HEK293 (cell line): ENCODE measurements around the gene WWC1.

Source experiments
- CTCF ChIA-PET: fragments of 350-600 bp; formaldehyde crosslinking; extraction: SDS; loops from one replicate; lab custom pipeline; 2021; ENCODE audit warnings: antibody characterized with exemption; lab: Yijun Ruan, JAX
- POLR2A ChIA-PET: fragments of 300-600 bp; formaldehyde crosslinking; extraction: SDS; loops from one replicate; lab custom pipeline; 2020; ENCODE audit warnings: antibody characterized with exemption, inconsistent platforms; lab: Yijun Ruan, JAX
- H3K27ac ChIP-seq: fragments of 200-500 bp; sonication (Bioruptor generic); 2 replicates; pipeline ENCODE4 v1.5.1; 2014; ENCODE audit warnings: low read depth, low read length, control low read depth, inconsistent platforms; ENCODE audit errors: extremely low read depth
- H3K36me3 ChIP-seq, 2 experiments: fragments of 200-500 bp in 1 of 2; sonication (Bioruptor generic) in 1 of 2; 1 replicate in 1 of 2; 2 replicates in 1 of 2; pipeline ENCODE4 v1.5.1; 2014 to 2017; ENCODE audit warnings: inconsistent platforms in 2 of 2, low read length in 2 of 2; ENCODE audit not compliant: control insufficient read depth in 2 of 2, insufficient read depth in 1 of 2
- H3K4me1 ChIP-seq: fragments of 200-500 bp; sonication (Bioruptor generic); 2 replicates; pipeline ENCODE4 v1.5.1; 2014; ENCODE audit warnings: mild to moderate bottlenecking, low read length, inconsistent platforms; ENCODE audit not compliant: control insufficient read depth, insufficient read depth
- H3K4me3 ChIP-seq: 2 replicates; pipeline ENCODE4 v1.5.1; 2011; ENCODE audit warnings: low read depth, mild to moderate bottlenecking, control low read depth, low read length, moderate library complexity
- H3K9me3 ChIP-seq: fragments of 200-500 bp; sonication (Bioruptor generic); 2 replicates; pipeline ENCODE4 v1.5.1; 2014; ENCODE audit warnings: low read depth, low read length, inconsistent platforms; ENCODE audit not compliant: control insufficient read depth, insufficient read depth
- ELK4 ChIP-seq: IDR thresholded peaks from 2 replicates; pipeline ENCODE4 v1.6.1; 2011; ENCODE audit warnings: mild to moderate bottlenecking, low read depth, low read length, borderline replicate concordance
- HOXA7 ChIP-seq: sonication (generic); formaldehyde crosslinking; IDR thresholded peaks from 2 replicates; pipeline ENCODE4 v1.8.1; 2022; ENCODE audit warnings: missing genetic modification reagents, borderline replicate concordance
- TCF7L2 ChIP-seq: IDR thresholded peaks from 2 replicates; pipeline ENCODE4 v1.6.1; 2011; ENCODE audit warnings: low read depth, mild to moderate bottlenecking, inconsistent platforms, low read length, moderate library complexity, borderline replicate concordance
- ZBTB8A ChIP-seq: fragments of 450-650 bp; formaldehyde crosslinking; IDR thresholded peaks from 2 replicates; pipeline ENCODE4 v1.5.1; 2016; ENCODE audit warnings: missing biosample characterization, missing genetic modification characterization
- ZNF148 ChIP-seq: fragments of 450-650 bp; formaldehyde crosslinking; IDR thresholded peaks from 2 replicates; pipeline ENCODE4 v1.5.0; 2017; ENCODE audit warnings: missing biosample characterization, missing genetic modification characterization, borderline replicate concordance
- ZNF202 ChIP-seq: fragments of 450-650 bp; formaldehyde crosslinking; IDR thresholded peaks from 2 replicates; pipeline ENCODE4 v1.5.1; 2016; ENCODE audit warnings: missing biosample characterization, missing genetic modification characterization, borderline replicate concordance
- ZNF223 ChIP-seq: fragments of 450-650 bp; formaldehyde crosslinking; IDR thresholded peaks from 2 replicates; pipeline ENCODE4 v1.5.1; 2016; ENCODE audit warnings: missing biosample characterization, missing genetic modification characterization
- ZNF280C ChIP-seq: fragments of 450-650 bp; formaldehyde crosslinking; IDR thresholded peaks from 2 replicates; pipeline ENCODE4 v1.5.1; 2016; ENCODE audit warnings: missing biosample characterization, missing genetic modification characterization
- ZNF311 ChIP-seq: fragments of 450-650 bp; formaldehyde crosslinking; IDR thresholded peaks from 2 replicates; pipeline ENCODE4 v1.5.1; 2017; ENCODE audit warnings: missing biosample characterization, missing genetic modification characterization, borderline replicate concordance
- ZNF324 ChIP-seq: fragments of 450-650 bp; formaldehyde crosslinking; IDR thresholded peaks from 2 replicates; pipeline ENCODE4 v1.5.1; 2016; ENCODE audit warnings: missing biosample characterization, missing genetic modification characterization
- ZNF354C ChIP-seq: fragments of 450-650 bp; formaldehyde crosslinking; IDR thresholded peaks from 2 replicates; pipeline ENCODE4 v1.5.1; 2016; ENCODE audit warnings: missing biosample characterization, missing genetic modification characterization, low read depth, borderline replicate concordance
- ZNF366 ChIP-seq: fragments of 450-650 bp; formaldehyde crosslinking; conservative IDR thresholded peaks from 2 replicates; pipeline ENCODE4 v1.5.1; 2016; ENCODE audit warnings: missing biosample characterization, missing genetic modification characterization
- ZNF404 ChIP-seq: fragments of 450-650 bp; formaldehyde crosslinking; IDR thresholded peaks from 2 replicates; pipeline ENCODE4 v1.5.1; 2017; ENCODE audit warnings: missing biosample characterization, missing genetic modification characterization
- ZNF560 ChIP-seq: fragments of 450-650 bp; formaldehyde crosslinking; IDR thresholded peaks from 2 replicates; pipeline ENCODE4 v1.5.1; 2017; ENCODE audit warnings: missing biosample characterization, missing genetic modification characterization, borderline replicate concordance
- ZNF624 ChIP-seq: fragments of 450-650 bp; formaldehyde crosslinking; IDR thresholded peaks from 2 replicates; pipeline ENCODE4 v1.5.1; 2017; ENCODE audit warnings: missing biosample characterization, missing genetic modification characterization
- ZNF76 ChIP-seq: fragments of 450-650 bp; formaldehyde crosslinking; IDR thresholded peaks from 2 replicates; pipeline ENCODE4; 2016; ENCODE audit warnings: low read depth, missing biosample characterization, missing genetic modification characterization, borderline replicate concordance
- ZNF776 ChIP-seq: fragments of 450-650 bp; formaldehyde crosslinking; IDR thresholded peaks from 2 replicates; pipeline ENCODE4 v1.5.0; 2017; ENCODE audit warnings: missing biosample characterization, missing genetic modification characterization, borderline replicate concordance
- ZNF791 ChIP-seq: fragments of 450-650 bp; formaldehyde crosslinking; IDR thresholded peaks from 2 replicates; pipeline ENCODE4 v1.5.1; 2016; ENCODE audit warnings: missing biosample characterization, missing genetic modification characterization
- ZNF830 ChIP-seq: fragments of 450-650 bp; IDR thresholded peaks from 2 replicates; pipeline ENCODE4 v1.5.0; 2018; ENCODE audit warnings: missing biosample characterization, missing genetic modification characterization, low read depth, mild to moderate bottlenecking, moderate library complexity
- TF ChIP-seq, protein P1 (sequence below): fragments of 450-650 bp; formaldehyde crosslinking; IDR thresholded peaks from 2 replicates; pipeline ENCODE4 v1.5.1; 2017; ENCODE audit warnings: missing biosample characterization, missing genetic modification characterization
- TF ChIP-seq, protein P2 (sequence below): fragments of 450-650 bp; formaldehyde crosslinking; IDR thresholded peaks from 2 replicates; pipeline ENCODE4 v1.5.1; 2016; ENCODE audit warnings: missing biosample characterization, missing genetic modification characterization
- TF ChIP-seq, protein P3 (sequence below): fragments of 450-650 bp; formaldehyde crosslinking; IDR thresholded peaks from 2 replicates; pipeline ENCODE4 v1.5.1; 2016; ENCODE audit warnings: missing biosample characterization, missing genetic modification characterization, borderline replicate concordance

Gene WWC1

DNA sequence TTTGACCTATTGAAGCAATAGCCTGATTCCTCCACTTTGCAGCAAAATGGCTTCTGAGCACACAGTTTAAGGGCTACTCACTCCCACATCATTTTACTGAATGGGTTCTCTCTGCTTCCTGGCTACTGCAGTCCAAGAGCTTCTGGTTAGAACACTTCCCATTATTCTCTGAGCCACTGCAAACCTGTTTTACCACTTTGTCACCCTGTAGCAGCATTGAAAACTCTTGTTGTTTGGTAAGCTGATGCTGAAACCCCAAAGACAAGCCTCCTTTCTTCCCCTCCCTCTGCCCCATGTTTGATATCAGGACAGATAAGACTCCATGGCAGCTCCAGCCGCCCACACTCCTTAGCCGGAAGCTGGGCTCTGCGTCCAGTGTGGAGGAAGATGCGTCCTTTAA lies 110.4 kb downstream of the WWC1 start:
- no peaks in the 10 kb centered on the region for H3K9me3 ChIP-seq
- H3K4me3 ChIP-seq = no peak overlapping the region
- ChIA-PET POLR2A (no interaction called here), CTCF (interaction anchor here (0.5 to 0.7 kb wide), 2 partner anchors 27 to 125 kb away, joined by 3 to 4 read pairs; no protein-coding TSS in a partner anchor)
- peaks cover 0 to 14% of the 10 kb centered on the region in 2 experiments; a peak in 2 of 3 replicates for H3K36me3 ChIP-seq
- TF ChIP-seq ZBTB8A (tag by site-specific recombination) (no peak), ZNF560 (no peak), ZNF280C (no peak), TCF7L2 (no peak), ZNF830 (tag by site-specific recombination) (no peak), ZNF624 (tag by site-specific recombination) (no peak), ZNF311 (tag by site-specific recombination) (no peak), ZNF366 (tag by site-specific recombination) (no peak), ZNF776 (tag by site-specific recombination) (no peak)
- TF ChIP-seq, protein P1, sequence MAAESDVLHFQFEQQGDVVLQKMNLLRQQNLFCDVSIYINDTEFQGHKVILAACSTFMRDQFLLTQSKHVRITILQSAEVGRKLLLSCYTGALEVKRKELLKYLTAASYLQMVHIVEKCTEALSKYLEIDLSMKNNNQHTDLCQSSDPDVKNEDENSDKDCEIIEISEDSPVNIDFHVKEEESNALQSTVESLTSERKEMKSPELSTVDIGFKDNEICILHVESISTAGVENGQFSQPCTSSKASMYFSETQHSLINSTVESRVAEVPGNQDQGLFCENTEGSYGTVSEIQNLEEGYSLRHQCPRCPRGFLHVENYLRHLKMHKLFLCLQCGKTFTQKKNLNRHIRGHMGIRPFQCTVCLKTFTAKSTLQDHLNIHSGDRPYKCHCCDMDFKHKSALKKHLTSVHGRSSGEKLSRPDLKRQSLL (tag by site-specific recombination) = no peak
- TF ChIP-seq, protein P2, sequence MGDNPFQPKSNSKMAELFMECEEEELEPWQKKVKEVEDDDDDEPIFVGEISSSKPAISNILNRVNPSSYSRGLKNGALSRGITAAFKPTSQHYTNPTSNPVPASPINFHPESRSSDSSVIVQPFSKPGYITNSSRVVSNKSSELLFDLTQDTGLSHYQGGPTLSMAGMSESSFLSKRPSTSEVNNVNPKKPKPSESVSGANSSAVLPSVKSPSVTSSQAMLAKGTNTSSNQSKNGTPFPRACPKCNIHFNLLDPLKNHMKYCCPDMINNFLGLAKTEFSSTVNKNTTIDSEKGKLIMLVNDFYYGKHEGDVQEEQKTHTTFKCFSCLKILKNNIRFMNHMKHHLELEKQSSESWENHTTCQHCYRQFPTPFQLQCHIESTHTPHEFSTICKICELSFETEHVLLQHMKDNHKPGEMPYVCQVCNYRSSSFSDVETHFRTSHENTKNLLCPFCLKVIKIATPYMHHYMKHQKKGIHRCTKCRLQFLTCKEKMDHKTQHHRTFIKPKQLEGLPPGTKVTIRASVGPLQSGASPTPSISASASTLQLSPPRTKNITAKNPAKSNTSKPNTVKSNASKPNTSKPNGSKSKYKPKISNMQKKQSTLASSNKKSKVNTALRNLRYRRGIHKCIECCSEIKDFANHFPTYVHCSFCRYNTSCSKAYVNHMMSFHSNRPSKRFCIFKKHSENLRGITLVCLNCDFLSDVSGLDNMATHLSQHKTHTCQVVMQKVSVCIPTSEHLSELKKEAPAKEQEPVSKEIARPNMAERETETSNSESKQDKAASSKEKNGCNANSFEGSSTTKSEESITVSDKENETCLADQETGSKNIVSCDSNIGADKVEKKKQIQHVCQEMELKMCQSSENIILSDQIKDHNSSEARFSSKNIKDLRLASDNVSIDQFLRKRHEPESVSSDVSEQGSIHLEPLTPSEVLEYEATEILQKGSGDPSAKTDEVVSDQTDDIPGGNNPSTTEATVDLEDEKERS (tag by site-specific recombination) = no peak
- no peak overlapping the region for H3K27ac ChIP-seq
- H3K4me1 ChIP-seq = no peaks in the 10 kb centered on the region

GRCh38 chr5:168404365-168404764 lies 112.9 kb downstream of the WWC1 start:
- H3K36me3 ChIP-seq = peaks cover 0 to 16% of the 10 kb centered on the region in 2 experiments; a peak in 1 of 3 replicates
- no peak overlapping the region for H3K4me3 ChIP-seq
- no peak overlapping the region for H3K27ac ChIP-seq
- no peaks in the 10 kb centered on the region for H3K9me3 ChIP-seq
- ChIA-PET POLR2A (no interaction called here), CTCF (interaction anchor here (0.6 kb wide), 1 partner anchor 272 kb away, joined by 5 read pairs; no protein-coding TSS in a partner anchor)
- no peaks in the 10 kb centered on the region for H3K4me1 ChIP-seq
- no peak for TF ChIP-seq ZNF324
- no peak for TF ChIP-seq ZNF354C (tag by site-specific recombination)
- no peak for TF ChIP-seq ZNF404 (tag by site-specific recombination)
- TF ChIP-seq, protein P3, sequence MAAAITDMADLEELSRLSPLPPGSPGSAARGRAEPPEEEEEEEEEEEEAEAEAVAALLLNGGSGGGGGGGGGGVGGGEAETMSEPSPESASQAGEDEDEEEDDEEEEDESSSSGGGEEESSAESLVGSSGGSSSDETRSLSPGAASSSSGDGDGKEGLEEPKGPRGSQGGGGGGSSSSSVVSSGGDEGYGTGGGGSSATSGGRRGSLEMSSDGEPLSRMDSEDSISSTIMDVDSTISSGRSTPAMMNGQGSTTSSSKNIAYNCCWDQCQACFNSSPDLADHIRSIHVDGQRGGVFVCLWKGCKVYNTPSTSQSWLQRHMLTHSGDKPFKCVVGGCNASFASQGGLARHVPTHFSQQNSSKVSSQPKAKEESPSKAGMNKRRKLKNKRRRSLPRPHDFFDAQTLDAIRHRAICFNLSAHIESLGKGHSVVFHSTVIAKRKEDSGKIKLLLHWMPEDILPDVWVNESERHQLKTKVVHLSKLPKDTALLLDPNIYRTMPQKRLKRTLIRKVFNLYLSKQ = no peak
- no peak for TF ChIP-seq ZNF223 (tag by site-specific recombination)
- no peak for TF ChIP-seq ZNF148 (tag by site-specific recombination)
- no peak for TF ChIP-seq HOXA7 (CRISPR knock-in tag)
- TF ChIP-seq ZNF791 (tag by site-specific recombination) = no peak
- no peak for TF ChIP-seq ELK4
- no peak for TF ChIP-seq ZNF76 (tag by site-specific recombination)
- TF ChIP-seq ZNF202 (tag by site-specific recombination) = no peak
